Colon (tissue), 2 donors: ENCODE results near the gene MYLK2.
"Not testable (repeated sequence)": the region's sequence is repeated elsewhere in the genome, so short reads cannot be mapped to it uniquely, and the experiment has no call there.

Experiments
- FAIRE-seq: peaks from 2 replicates; lab custom pipeline; 2012; peaks lifted over from hg19 to GRCh38; lab: Jason Lieb, UNC
- donor health status: control.
- donor health status: control.

MYLK2 gene

DNA sequence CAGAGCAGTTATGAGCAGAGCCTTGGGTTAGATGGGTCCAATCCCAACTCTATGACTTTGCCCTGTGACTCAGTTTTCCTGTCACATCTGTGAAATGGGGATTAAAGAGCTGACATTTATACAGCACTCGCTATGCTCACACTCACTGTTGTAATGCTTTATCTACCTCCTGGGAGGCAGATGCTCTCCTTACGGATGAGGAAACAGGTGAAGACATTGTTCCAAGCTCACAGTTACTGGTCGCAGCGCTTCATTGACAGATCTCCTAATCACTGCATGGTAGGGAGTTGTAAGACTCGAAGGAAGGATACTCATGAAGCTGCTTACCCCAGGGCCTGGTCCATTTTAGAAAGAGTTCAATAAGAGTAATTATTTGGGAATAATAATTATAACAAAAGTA lies 2.9 kb upstream of the MYLK2 start:
- no peak for FAIRE-seq

DNA sequence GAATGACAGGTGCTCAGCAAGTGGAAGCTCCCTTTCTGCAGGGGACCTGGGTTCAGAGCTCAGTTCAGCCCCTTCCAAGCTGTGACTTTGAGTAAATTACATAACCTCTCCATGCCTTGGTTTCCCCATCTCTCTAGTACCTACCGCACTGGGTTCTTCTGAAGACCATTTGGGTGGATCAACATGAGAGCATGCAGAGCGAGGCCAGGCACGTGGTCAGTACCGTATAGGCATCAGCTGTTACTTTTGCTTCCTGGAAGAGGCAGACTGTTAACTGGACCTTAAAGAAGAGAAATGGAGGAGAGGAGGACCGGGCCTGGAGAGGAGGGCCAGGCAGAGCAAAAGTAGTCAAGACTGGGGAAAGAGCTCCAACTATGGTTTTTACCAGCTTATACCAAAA lies 1.7 kb upstream of the MYLK2 start:
- FAIRE-seq: no peak

DNA sequence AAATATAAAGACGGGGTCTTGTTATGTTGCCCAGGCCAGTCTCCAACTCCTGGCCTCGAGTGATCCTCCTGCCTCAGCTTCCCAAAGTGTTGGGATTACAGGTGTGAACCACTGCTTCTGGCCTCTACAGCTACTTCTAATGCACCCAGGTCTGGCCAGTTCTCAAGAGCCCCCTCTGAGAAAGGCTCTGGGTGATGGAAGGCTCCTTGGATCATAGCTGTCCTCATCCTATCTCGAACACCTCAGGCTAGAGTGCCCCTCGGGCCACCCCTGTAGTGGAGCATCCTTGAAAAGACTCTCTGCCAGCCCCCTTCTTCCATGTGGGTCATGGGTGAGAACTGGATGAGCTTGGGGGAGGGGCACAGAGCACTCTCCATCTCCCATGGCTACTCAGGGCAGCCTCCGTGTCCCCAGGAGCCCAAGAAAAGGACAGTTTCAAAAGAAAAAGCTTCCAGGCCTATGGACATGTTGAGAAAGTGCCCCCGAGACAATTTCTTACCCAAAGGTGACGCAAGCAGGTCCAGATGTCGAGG lies 714 bp upstream of the MYLK2 start:
- FAIRE-seq: no peak

DNA sequence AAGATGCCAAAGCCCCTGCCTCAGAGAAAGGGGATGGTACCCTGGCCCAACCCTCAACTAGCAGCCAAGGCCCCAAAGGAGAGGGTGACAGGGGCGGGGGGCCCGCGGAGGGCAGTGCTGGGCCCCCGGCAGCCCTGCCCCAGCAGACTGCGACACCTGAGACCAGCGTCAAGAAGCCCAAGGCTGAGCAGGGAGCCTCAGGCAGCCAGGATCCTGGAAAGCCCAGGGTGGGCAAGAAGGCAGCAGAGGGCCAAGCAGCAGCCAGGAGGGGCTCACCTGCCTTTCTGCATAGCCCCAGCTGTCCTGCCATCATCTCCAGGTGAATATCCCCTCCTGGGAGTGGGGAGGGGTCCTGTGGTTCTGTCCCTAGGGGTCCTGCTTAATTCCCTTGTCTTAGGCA lies 1.1 kb downstream of the MYLK2 start:
- no peak for FAIRE-seq

DNA sequence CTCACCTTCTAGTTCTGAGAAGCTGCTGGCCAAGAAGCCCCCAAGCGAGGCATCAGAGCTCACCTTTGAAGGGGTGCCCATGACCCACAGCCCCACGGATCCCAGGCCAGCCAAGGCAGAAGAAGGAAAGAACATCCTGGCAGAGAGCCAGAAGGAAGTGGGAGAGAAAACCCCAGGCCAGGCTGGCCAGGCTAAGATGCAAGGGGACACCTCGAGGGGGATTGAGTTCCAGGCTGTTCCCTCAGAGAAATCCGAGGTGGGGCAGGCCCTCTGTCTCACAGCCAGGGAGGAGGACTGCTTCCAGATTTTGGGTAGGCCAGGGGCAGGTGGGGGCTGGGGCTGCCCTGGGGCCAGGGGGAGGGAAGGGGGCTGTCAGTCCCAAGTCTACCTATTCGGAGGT lies 2.3 kb downstream of the MYLK2 start:
- no peak for FAIRE-seq

DNA sequence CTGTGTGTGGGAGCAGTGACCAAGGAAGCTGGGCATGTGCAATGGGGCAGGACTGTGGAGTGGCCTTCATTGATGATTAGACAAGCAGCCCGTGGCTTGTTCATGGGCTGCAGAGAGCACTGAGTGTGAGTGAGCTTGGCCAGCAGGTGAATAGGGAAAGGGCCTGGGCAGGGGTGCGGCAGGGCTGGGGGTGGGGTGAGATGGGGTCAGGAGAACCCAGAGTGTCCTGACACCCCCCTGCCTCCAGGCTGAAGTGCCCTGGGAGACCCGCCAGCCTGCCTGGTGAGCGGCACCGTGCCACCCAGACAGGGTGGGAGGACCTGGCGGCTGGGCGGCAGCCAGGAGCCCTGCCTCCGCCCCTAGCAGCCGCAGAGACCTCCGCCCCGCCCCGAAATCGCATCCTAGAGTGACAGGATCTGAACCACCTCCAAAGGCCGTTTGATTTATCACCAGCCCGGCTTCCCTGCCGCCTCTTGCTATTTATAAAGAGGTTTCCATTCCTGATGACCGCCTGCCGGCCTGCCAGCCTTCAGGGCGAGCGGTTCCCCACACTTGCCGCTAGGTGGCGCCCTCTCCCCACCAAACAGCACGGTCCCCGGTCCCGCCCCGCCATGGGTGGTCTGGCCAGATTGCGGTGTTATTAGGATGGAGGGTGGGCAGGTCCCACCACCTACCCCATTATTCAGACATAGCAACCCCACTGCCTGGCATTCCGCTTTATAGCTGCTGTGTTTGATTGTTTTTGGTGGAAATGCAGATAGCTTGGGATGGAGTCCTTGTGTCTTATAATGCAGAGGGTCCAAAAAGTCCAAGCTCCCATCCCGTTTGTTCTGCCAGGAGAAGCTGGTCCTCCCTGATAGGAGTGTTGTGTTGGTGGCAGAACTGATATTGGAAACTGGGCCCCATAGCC lies 3.5 kb downstream of the MYLK2 start:
- no peak for FAIRE-seq

DNA sequence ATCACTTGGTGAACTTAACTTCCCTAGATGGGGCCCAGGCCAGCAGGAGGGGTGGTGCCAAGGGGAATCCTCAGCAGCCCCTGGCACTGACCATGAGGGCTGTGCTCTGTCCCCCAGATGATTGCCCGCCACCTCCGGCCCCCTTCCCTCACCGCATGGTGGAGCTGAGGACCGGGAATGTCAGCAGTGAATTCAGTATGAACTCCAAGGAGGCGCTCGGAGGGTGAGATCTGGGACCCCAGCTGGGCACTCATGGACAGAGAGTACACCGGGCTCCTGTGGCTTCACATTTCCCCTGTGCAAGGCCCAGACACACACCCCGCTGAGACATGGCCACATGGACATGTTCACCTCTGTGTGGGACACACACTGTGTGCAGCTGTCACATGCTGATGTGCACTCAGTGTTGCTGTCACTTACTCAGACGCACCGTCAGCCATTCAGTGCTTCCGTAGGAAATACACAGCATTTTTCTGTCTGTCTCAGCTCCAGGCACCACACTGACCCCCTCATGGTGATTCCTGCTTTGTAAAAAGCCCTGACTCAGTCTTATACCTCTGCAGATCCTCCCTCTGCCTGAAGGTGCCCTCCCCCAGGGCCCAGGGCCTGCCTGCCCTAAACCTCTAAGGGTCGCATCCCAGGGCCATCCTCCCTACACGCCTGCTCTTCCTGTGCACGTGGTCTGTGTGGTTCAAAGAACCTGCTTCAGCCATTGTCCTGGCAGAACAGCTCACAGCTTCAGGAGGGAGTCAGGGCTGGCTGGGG lies 4.4 kb downstream of the MYLK2 start:
- no peak for FAIRE-seq

DNA sequence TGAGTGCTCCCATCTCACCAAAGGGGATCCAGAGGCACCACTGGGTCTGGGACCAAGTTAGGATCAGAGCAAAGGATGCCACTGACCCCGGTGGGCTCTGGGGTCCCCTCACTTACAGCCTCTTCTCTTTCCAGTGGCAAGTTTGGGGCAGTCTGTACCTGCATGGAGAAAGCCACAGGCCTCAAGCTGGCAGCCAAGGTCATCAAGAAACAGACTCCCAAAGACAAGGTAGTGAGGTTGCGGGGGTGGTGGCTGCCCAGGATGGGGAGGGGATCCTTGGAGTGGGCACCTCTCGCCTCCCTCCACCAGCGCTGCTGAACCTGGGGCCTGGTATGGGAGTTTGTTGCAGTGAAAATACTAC lies 4.9 kb downstream of the MYLK2 start:
- no peak for FAIRE-seq

DNA sequence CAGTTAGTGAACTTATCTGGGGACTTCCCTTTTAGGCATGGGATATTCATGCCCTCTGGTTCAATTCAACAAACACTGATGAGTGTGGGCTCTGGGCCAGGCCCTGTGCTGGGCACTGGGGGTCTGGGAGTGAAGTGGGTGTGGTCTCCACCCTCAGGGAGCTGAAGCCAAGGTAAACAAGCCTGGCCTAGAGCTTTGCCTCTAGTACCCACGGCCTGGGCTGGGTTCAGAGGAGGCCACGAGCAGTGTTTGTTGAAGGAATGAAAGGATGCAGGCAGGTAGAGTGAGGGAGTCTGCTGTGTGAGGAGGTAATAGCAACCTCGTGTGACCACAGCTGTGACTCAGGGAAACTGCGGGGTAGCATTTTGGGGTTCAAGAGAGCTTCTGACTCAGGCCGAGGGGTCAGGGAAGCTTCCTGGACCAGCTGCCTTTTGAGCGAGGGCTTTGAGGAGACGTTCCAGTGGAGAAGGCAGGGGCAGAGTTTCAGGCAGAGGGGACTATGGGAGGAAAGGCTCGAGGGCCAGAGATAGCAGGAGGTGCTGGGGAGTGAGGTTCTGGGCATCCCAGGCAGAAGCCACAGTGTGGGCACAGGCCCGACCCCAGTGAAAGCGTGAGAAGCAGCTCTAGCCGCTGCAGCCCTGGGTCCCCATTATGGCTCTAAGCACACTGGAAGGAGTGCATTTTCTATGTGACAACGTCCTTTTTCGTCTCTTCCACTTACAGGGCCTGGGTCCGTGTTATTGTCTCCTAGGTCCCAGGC lies 5.6 kb downstream of the MYLK2 start:
- FAIRE-seq: no peak

DNA sequence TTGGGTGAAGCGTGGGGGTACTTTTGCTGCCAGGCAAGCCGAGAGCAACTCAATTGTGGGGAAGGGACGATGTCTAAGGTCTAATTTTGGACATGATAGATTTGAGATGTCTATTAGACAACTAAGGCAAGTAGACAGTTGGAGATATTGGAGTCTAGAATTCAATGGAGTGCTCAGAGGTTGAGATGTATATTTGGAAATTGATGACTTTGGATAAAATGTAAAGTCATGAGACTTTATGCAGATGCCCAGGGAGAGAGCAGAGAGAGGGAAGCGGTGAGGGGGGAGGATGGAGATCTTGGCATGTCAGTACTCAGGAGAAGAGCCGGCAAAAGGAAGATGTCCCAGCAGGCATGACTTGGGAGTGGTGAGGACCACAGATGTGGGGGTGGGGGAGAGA lies 6.9 kb downstream of the MYLK2 start:
- FAIRE-seq: no peak

DNA sequence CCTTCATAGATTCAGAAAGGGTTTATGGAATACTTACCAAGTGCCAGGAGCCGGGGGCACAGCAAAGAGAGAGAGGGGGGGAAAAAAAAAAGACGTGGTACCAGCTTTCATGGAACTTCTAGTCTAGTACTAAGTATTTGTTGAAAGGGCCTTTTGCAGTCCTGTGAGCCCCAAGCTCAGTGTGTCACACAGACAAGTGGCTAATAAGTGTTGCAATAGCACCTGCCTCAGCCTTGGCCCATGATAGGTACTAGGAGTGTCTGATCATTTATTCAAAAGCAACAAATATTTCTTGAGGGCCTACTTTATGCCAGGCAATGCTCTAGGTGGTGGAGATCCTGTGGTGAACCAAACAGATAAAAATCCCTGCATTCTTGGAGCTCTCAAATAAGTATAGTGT lies 7.9 kb downstream of the MYLK2 start:
- no peak for FAIRE-seq

DNA sequence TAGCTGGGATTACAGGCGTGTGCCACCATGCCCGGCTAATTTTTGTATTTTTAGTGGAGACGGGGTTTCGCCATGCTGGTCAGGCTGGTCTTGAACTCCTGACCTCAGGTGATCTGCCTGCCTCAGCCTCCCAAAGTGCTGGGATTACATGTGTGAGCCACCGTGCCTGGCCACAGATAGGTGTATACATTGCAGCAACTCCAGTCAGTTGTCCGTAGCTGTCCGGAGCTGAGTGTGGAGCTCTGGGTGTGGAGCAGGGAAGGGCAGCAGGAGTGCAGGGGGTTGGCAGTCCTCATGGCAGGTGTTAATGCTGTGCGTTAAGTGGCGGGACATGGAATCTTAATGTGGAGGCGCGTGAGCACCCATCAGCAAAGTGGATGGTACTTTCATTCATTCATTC lies 8.9 kb downstream of the MYLK2 start:
- FAIRE-seq: not testable (repeated sequence)

DNA sequence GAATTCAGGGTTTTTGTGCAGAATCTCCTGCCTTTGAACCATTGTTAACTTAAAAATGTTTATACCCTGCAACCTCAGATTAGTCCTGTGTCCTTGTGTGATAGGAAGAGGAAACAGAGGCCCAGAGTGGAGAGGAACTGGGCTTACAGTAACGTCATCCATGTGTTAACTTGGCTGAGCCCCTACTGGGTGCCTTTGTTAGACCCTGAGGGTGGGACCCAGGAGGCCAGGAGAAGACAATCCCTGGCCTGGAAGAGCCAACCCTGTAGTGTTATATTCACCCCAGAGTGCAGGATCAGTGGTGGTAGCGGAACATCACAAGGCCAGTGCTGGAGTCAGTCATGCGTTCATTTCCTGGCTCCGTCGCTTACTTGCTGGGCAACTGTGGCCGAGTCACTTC lies 10.6 kb downstream of the MYLK2 start:
- FAIRE-seq: no peak

DNA sequence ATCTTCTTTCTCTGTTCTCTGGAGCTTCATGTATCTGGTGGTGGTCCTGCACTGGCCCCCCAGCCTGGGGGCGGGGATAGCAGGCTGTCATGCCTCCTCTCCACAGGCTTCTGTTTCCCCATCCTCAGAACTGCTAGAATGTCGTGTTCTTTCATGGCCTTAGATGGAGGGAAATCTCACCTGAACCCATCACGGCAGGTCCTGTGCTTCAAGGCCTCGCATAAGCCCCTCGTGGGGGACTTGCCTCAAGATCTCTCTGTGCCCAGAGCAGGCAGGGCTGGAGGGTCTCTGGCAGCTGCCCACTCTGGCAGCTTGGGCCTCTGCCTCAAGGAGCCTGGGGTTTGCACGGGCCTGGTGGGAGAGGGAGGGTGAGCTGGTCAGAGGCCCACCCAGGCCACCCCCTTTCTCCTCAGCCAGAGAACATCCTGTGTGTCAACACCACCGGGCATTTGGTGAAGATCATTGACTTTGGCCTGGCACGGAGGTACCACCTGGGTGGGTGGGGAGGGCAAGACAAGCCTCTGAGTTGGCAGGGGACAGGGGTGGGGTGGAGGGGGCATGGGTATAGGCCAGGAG lies 11.3 kb downstream of the MYLK2 start:
- no peak for FAIRE-seq

DNA sequence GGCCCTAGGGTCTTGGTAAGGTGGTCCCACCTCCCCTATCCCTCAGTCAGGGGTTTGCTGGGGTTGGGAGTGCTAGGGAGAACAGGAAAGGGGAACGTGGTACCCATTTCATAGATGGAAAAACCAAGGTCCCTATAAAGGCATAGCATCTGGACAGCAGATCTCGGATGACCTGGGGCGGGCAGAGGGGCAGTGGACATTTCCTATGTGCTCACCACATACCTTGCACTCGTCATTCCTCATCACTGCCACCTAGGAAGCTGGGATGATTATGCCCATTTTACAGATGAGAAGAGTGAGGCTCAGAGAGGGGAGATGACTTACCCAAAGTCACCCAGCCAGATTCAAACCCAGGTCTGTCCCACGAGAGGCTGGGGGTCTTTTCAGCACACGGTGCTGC lies 12.1 kb downstream of the MYLK2 start:
- FAIRE-seq: no peak

DNA sequence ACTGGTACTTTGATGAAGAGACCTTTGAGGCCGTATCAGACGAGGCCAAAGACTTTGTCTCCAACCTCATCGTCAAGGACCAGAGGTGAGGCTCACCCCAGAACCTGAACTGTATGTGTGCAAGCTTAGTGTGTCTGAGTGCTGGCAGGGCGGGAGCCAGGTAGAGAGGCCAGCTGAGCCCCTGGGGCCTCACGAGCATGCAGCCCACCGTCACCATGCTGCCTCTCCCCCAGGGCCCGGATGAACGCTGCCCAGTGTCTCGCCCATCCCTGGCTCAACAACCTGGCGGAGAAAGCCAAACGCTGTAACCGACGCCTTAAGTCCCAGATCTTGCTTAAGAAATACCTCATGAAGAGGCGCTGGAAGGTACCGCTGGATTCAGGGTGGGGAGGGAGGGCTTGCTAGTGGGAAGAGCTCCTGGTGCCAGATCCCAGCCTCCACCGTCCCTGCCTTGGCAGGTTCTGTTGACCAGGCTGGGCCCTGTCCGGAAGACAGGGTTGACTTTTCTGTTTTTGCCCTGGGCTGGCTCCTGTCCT lies 12.7 kb downstream of the MYLK2 start:
- no peak for FAIRE-seq

DNA sequence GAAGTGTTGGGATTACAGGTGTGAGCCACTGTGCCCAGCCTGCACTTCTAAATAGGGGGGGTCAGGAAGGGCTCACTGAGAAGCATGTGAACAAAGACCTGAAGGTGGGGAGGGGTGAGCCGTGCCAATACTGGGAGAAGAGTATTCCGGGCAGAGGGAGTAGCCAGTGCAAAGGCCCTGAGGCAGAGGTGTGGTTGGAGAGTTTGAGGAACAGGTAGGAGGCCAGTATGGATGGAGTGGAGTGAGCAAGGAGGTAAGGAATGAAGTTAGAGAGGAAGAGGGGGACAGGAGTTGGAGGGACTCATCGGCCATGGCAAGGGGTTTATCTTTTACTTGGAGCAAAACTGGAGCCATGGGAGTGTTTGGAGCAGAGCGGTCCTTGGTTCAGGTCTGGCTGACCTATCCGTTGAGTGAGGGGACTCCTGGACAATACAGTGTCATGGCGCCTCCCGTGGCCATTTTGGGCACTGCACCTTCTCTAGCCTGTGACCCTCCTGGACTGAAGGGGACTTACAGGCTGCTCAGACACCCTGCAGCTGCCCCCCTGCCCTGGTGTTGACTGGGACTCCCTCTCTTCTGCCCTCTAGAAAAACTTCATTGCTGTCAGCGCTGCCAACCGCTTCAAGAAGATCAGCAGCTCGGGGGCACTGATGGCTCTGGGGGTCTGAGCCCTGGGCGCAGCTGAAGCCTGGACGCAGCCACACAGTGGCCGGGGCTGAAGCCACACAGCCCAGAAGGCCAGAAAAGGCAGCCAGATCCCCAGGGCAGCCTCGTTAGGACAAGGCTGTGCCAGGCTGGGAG lies 14.2 kb downstream of the MYLK2 start:
- no peak for FAIRE-seq

DNA sequence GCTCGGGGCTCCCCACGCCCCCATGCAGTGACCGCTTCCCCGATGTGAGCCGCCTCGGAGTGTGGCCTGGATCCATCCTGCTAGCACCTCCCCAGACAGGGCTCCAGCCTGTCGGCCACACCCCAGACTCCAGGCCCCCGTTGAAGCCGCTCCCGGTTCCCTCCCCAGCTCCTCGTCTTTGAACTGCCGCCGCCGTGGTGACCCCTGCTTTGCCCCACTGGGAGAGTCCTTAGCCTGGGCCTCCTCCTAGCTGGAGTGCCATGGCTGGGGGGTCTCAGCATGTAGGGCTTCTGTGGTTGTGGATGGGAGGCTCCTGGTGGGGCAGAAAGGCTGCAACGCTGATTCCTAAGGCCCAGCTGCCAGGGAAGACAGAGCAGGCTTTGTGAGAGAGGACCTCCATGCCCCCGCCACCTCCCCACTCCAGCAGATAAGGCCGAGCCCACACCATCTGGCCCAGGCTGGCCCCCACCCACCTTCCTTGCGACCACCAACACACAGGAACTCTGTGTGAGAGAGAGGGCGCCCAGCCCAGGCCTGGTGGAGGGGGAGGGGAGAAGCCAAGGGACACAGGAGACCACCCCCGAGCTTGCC lies 14.9 kb downstream of the MYLK2 start:
- no peak for FAIRE-seq

DNA sequence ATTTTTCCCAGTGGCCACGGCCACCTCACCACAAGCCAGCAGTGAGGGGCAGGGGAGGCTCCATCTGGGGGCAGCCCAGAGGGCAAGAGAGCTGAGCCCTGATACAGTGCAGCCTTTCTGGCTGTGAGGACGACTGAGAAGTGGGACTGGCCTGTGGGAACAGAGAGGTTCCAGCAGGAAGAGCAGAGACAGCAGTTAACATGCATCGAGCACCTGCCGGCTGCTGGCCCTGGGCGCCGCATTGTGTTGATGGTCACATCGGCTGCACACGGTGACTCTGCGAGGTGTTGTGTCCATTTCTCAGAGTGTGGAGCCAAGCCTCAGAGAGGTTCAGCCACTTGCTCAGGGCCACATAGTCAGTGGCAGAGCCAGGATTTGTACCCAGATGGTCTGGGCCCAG lies 16.4 kb downstream of the MYLK2 start:
- no peak for FAIRE-seq

DNA sequence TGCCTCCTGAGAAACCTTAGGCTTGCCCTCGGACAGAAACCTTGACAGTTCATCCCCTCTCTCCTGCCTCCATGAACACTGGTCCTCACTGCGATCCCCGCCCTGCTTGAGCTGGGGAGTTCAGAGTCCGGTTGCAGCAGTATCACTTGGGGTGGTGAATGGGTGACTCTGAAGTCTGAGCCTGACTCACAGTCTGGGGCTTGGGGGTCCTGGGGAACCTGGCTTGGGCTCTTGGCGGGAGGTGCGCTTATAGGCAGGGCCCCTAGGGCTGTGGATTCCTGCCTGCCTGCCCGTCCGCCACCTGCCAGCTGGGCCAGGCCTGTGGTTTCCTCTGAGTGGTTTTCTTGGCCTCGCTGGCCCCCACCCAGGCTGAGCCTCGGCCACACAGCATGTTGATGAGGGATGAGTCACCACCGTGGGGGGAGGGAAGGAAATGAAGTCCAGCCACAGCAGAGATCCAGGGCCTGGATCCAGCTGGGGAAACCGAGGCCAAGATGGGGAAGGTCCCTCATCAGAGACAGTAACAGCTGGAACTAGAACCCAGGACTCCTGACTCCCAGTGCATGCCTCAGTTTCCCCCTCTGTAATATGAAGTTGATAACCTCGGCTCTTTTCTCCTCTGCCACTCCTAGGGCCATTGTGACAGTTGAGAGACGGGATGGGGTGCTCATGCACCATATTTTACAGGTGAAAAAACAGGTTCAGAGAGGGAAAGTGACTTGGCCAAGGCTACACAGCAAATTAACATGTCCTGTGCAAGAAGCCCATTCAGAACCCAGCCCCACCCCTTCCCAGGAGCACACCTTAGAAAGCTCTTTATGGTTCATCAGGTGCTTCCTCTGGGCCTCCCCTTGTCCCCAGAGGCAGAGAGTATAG lies 17.1 kb downstream of the MYLK2 start:
- FAIRE-seq: no peak
